H1 (cell line): ENCODE results near the gene METTL22. TPM values are rescaled to one million over a fixed set of nuclear protein-coding genes. Genes with fewer than 3 reads are reported as not detected.

Experiments used
- CTCF ChIA-PET: fragments of 300-600 bp; sonication (Branson Sonifier 250); formaldehyde crosslinking; loops from one replicate; lab custom pipeline; 2021; ENCODE audit not compliant: partially characterized antibody; lab: Charles Lee
- POLR2A ChIA-PET: fragments of 300-600 bp; sonication (Branson Sonifier 250); formaldehyde crosslinking; loops from one replicate; lab custom pipeline; 2021; ENCODE audit warnings: inconsistent platforms; ENCODE audit not compliant: partially characterized antibody; lab: Charles Lee
- DNase-seq, 2 experiments: peaks; one replicate each; pipeline versions ENCODE4 v3.0.0 to v3.0.0-alpha.2; 2010 to 2022; ENCODE audit warnings: low spot score in 2 of 2, low read depth in 1 of 2, mixed read lengths in 1 of 2
- FAIRE-seq: peaks from 2 replicates; lab custom pipeline; 2011; peaks lifted over from hg19 to GRCh38; lab: Jason Lieb, UNC
- H2AFZ ChIP-seq: 2 replicates; pipeline ENCODE4 v1.8.1; 2012; ENCODE audit warnings: low read length, inconsistent platforms
- H2AK5ac ChIP-seq: 2 replicates; pipeline ENCODE4 v1.6.1; 2013; ENCODE audit warnings: low read depth, low read length
- H2BK120ac ChIP-seq: replicated peaks from 2 replicates; pipeline ENCODE3; 2013; ENCODE audit warnings: low read depth, low read length, inconsistent platforms
- H2BK12ac ChIP-seq: 2 replicates; pipeline ENCODE4 v1.6.1; 2013; ENCODE audit warnings: low read depth, low read length
- H2BK15ac ChIP-seq: 2 replicates; pipeline ENCODE4 v1.6.1; 2013; ENCODE audit warnings: low read length
- H2BK20ac ChIP-seq: 2 replicates; pipeline ENCODE4 v1.6.1; 2013; ENCODE audit warnings: low read length
- H2BK5ac ChIP-seq: 2 replicates; pipeline ENCODE4 v1.6.1; 2013; ENCODE audit warnings: low read depth, low read length
- H3K14ac ChIP-seq: 2 replicates; pipeline ENCODE4 v1.6.1; 2013; ENCODE audit warnings: inconsistent platforms; ENCODE audit not compliant: insufficient read length
- H3K18ac ChIP-seq: 2 replicates; pipeline ENCODE4 v1.6.1; 2013; ENCODE audit warnings: low read length; ENCODE audit errors: extremely low read depth
- H3K23ac ChIP-seq: 2 replicates; pipeline ENCODE4 v1.6.1; 2013; ENCODE audit warnings: inconsistent platforms; ENCODE audit not compliant: insufficient read length
- H3K23me2 ChIP-seq: 2 replicates; pipeline ENCODE4 v1.6.1; 2013; ENCODE audit warnings: low read depth, low read length
- H3K27ac ChIP-seq: 2 replicates; pipeline ENCODE4 v1.6.1; 2011; ENCODE audit warnings: low read depth, low read length, inconsistent platforms
- H3K27me3 ChIP-seq, 4 experiments: replicated peaks in 1 of 4; 1 replicate in 1 of 4; 2 replicates in 3 of 4; pipeline versions ENCODE4 v1.6.1 to v1.8.1; 2011 to 2013; ENCODE audit warnings: low read length in 3 of 4, mild to moderate bottlenecking in 3 of 4, inconsistent platforms in 2 of 4, mixed read lengths in 2 of 4, moderate library complexity in 1 of 4; ENCODE audit not compliant: control insufficient read depth in 3 of 4, insufficient read depth in 3 of 4; ENCODE audit errors: extremely low read depth in 1 of 4
- H3K36me3 ChIP-seq, 4 experiments: 2 replicates each; pipeline versions ENCODE4 v1.6.1 to v1.8.1; 2011 to 2013; ENCODE audit warnings: mild to moderate bottlenecking in 4 of 4, low read length in 3 of 4, moderate library complexity in 2 of 4, control low read depth in 1 of 4, inconsistent platforms in 1 of 4; ENCODE audit not compliant: insufficient read depth in 4 of 4, control insufficient read depth in 2 of 4
- H3K4ac ChIP-seq: replicated peaks from 2 replicates; pipeline ENCODE3; 2013; ENCODE audit warnings: low read length, low read depth, mixed read lengths, inconsistent platforms; ENCODE audit not compliant: insufficient read length
- H3K4me1 ChIP-seq, 4 experiments: replicated peaks in 1 of 4; 1 replicate in 1 of 4; 2 replicates in 3 of 4; pipeline versions ENCODE4 v1.6.1 to v1.8.1; 2011 to 2013; ENCODE audit warnings: low read length in 3 of 4, inconsistent platforms in 2 of 4, mixed read lengths in 1 of 4; ENCODE audit not compliant: insufficient read depth in 4 of 4, control insufficient read depth in 3 of 4
- H3K4me2 ChIP-seq, 2 experiments: 2 replicates each; pipeline versions ENCODE4 v1.6.1 to v1.8.1; 2011 to 2013; ENCODE audit warnings: low read depth in 2 of 2, low read length in 2 of 2, control low read depth in 1 of 2, inconsistent platforms in 1 of 2, mild to moderate bottlenecking in 1 of 2; ENCODE audit not compliant: insufficient read depth in 1 of 2
- H3K4me3 ChIP-seq, 4 experiments: fragments of 200-600, 300-600 bp in 1 of 4; sonication (generic), shearing (Covaris generic), sonication (Bioruptor Twin) in 1 of 4; 2 replicates each; pipeline versions ENCODE4 v1.5.1 to v1.8.1; 2011 to 2016; ENCODE audit warnings: low read length in 4 of 4, low read depth in 3 of 4, control low read depth in 2 of 4, inconsistent platforms in 2 of 4, mild to moderate bottlenecking in 2 of 4, mixed read lengths in 1 of 4, moderate library complexity in 1 of 4; ENCODE audit not compliant: insufficient read depth in 2 of 4; ENCODE audit errors: extremely low read depth in 1 of 4
- H3K56ac ChIP-seq: replicated peaks from 2 replicates; pipeline ENCODE3; 2013; ENCODE audit warnings: low read depth, mild to moderate bottlenecking, mixed read lengths, low read length, inconsistent platforms; ENCODE audit not compliant: insufficient read length
- H3K79me1 ChIP-seq: 2 replicates; pipeline ENCODE4 v1.6.1; 2013; ENCODE audit warnings: low read depth, low read length, control low read depth
- H3K79me2 ChIP-seq, 2 experiments: 2 replicates each; pipeline versions ENCODE4 v1.6.1 to v1.8.1; 2012 to 2013; ENCODE audit warnings: low read length in 2 of 2, mild to moderate bottlenecking in 2 of 2, inconsistent platforms in 1 of 2; ENCODE audit not compliant: insufficient read depth in 2 of 2, control insufficient read depth in 1 of 2
- H3K9ac ChIP-seq, 4 experiments: replicated peaks in 1 of 4; 1 replicate in 1 of 4; 2 replicates in 3 of 4; pipeline versions ENCODE4 v1.6.1 to v1.8.1; 2011 to 2013; ENCODE audit warnings: low read depth in 3 of 4, low read length in 3 of 4, control low read depth in 2 of 4, mild to moderate bottlenecking in 2 of 4, moderate library complexity in 2 of 4, inconsistent platforms in 1 of 4; ENCODE audit errors: extremely low read depth in 1 of 4
- H3K9me3 ChIP-seq, 2 experiments: 2 replicates each; pipeline versions ENCODE4 v1.6.1 to v1.8.1; 2012 to 2013; ENCODE audit warnings: mild to moderate bottlenecking in 2 of 2, moderate library complexity in 2 of 2, control low read depth in 1 of 2, inconsistent platforms in 1 of 2, low read depth in 1 of 2, low read length in 1 of 2, mixed read lengths in 1 of 2; ENCODE audit not compliant: insufficient read depth in 2 of 2
- H4K20me1 ChIP-seq, 2 experiments: replicated peaks in 1 of 2; 2 replicates each; pipeline versions ENCODE3 to v1.8.1; 2011 to 2013; ENCODE audit warnings: inconsistent platforms in 2 of 2, low read length in 2 of 2, mild to moderate bottlenecking in 1 of 2; ENCODE audit not compliant: insufficient read depth in 2 of 2, control insufficient read depth in 1 of 2
- H4K5ac ChIP-seq: 2 replicates; pipeline ENCODE4 v1.6.1; 2013; ENCODE audit warnings: low read length, low read depth, mixed read lengths, inconsistent platforms; ENCODE audit not compliant: insufficient read length
- H4K8ac ChIP-seq: 2 replicates; pipeline ENCODE4 v1.8.0; 2013; ENCODE audit warnings: mild to moderate bottlenecking, moderate library complexity, low read length, inconsistent platforms; ENCODE audit not compliant: insufficient read depth; ENCODE audit errors: extremely low read depth
- H4K91ac ChIP-seq: replicated peaks from 2 replicates; pipeline ENCODE3; 2013; ENCODE audit warnings: low read length, mixed read lengths, inconsistent platforms; ENCODE audit not compliant: insufficient read length
- CHD2 ChIP-seq: IDR thresholded peaks from 2 replicates; pipeline ENCODE4 v1.6.1; 2012; ENCODE audit warnings: low read length, improper control_type of control experiment
- CREB1 ChIP-seq: IDR thresholded peaks from 2 replicates; pipeline ENCODE4 v1.6.1; 2012; ENCODE audit warnings: inconsistent platforms
- CTBP2 ChIP-seq: IDR thresholded peaks from 2 replicates; pipeline ENCODE4 v1.7.0; 2011; ENCODE audit warnings: borderline replicate concordance, mild to moderate bottlenecking, moderate library complexity, mixed read lengths, low read length; ENCODE audit not compliant: insufficient read depth, insufficient read length
- EP300 ChIP-seq, 2 experiments: IDR thresholded peaks; 1 replicate in 1 of 2; 2 replicates in 1 of 2; pipeline ENCODE4 v1.6.1; 2011 to 2012; ENCODE audit warnings: low read depth in 2 of 2, low read length in 2 of 2, mild to moderate bottlenecking in 2 of 2, borderline replicate concordance in 1 of 2, inconsistent platforms in 1 of 2, moderate library complexity in 1 of 2
- HDAC2 ChIP-seq, 2 experiments: fragments of 300-600 bp in 1 of 2; sonication (generic) in 1 of 2; IDR thresholded peaks; 2 replicates each; pipeline ENCODE4 v1.6.1; 2011 to 2012; ENCODE audit warnings: low read depth in 2 of 2, low read length in 2 of 2, mild to moderate bottlenecking in 2 of 2, moderate library complexity in 2 of 2, borderline replicate concordance in 1 of 2, inconsistent platforms in 1 of 2
- KDM1A ChIP-seq: fragments of 200-600, 300-600 bp; sonication (generic); IDR thresholded peaks from 2 replicates; pipeline ENCODE4 v1.7.1; 2016; ENCODE audit warnings: mild to moderate bottlenecking, low read length, borderline replicate concordance
- KDM5A ChIP-seq: fragments of 200-600 bp; IDR thresholded peaks from 2 replicates; pipeline ENCODE4 v1.7.1; 2012; ENCODE audit warnings: mild to moderate bottlenecking, low read length, inconsistent platforms, mixed read lengths
- POLR2A ChIP-seq, 2 experiments: IDR thresholded peaks; 1 replicate in 1 of 2; 2 replicates in 1 of 2; pipeline ENCODE4 v1.6.1; 2011; ENCODE audit warnings: low read depth in 2 of 2, low read length in 2 of 2, mild to moderate bottlenecking in 2 of 2; ENCODE audit errors: control extremely low read depth in 1 of 2
- POLR2AphosphoS5 ChIP-seq: IDR thresholded peaks from 2 replicates; pipeline ENCODE4 v1.6.1; 2011; ENCODE audit warnings: low read depth, low read length
- POU5F1 ChIP-seq: IDR thresholded peaks from 2 replicates; pipeline ENCODE4 v1.6.1; 2011; ENCODE audit warnings: low read depth, mild to moderate bottlenecking, low read length, moderate library complexity
- RAD21 ChIP-seq, 2 experiments: IDR thresholded peaks in 1 of 2; conservative IDR thresholded peaks in 1 of 2; 2 replicates each; pipeline ENCODE4 v1.6.1; 2011; ENCODE audit warnings: low read depth in 2 of 2, low read length in 2 of 2, improper control_type of control experiment in 1 of 2, inconsistent platforms in 1 of 2, mild to moderate bottlenecking in 1 of 2, moderate library complexity in 1 of 2
- SIN3A ChIP-seq, 2 experiments: IDR thresholded peaks in 1 of 2; conservative IDR thresholded peaks in 1 of 2; 2 replicates each; pipeline ENCODE4 v1.6.1; 2011 to 2012; ENCODE audit warnings: low read length in 2 of 2, improper control_type of control experiment in 1 of 2, low read depth in 1 of 2, mild to moderate bottlenecking in 1 of 2
- TAF7 ChIP-seq: optimal IDR thresholded peaks from 2 replicates; pipeline ENCODE3; 2011; ENCODE audit warnings: low read depth, mild to moderate bottlenecking, inconsistent platforms, low read length, moderate library complexity, borderline replicate concordance
- TCF12 ChIP-seq: IDR thresholded peaks from 2 replicates; pipeline ENCODE4 v1.6.1; 2011; ENCODE audit warnings: low read depth, mild to moderate bottlenecking, low read length
- WGBS, 2 experiments: shearing (Covaris generic) in 1 of 2; methylation state at CpG; one replicate each; pipeline versions ENCODE4 v1.1.6 to v1.1.7; 2013 to 2015; ENCODE audit warnings: low lambda C conversion rate in 2 of 2, mixed read lengths in 2 of 2, inconsistent platforms in 1 of 2, low coverage in 1 of 2, missing lambda C conversion rate in 1 of 2; ENCODE audit not compliant: insufficient replicate concordance in 2 of 2, insufficient coverage in 1 of 2, insufficient read length in 1 of 2; ENCODE audit errors: extremely low coverage in 1 of 2, missing lambda C conversion rate in 1 of 2; 5-methylcytosine and 5-hydroxymethylcytosine counted together
- polyA plus RNA-seq, 7 experiments: library from polyadenylated mRNA; depleted of rRNA in 3 of 7; stranded (reverse) in 5 of 7; unstranded in 2 of 7; fragments of >200 nt in 5 of 7; fragments of 200-250 nt in 2 of 7; gene quantifications; 1 replicate in 5 of 7; 2 replicates in 1 of 7; 4 replicates in 1 of 7; pipeline versions ENCODE4 v1.2.1 to v1.2.3, GENCODE V29; 2011 to 2013; ENCODE audit warnings: missing spikeins in 2 of 7, mixed read lengths in 2 of 7
- total RNA-seq: library from RNA; stranded (reverse); fragmentation: NEBNext Ultra II Directional; extraction: Animal tissue kit (Norgen Biotek cat#: 25700); gene quantifications from 2 replicates; pipeline ENCODE4 v1.2.1, GENCODE V29; 2021

The METTL22 gene
- total and polyA plus RNA-seq, 2 of the 8 experiments (the other 6 are each of a cell fraction or from before 2014, with no cell fraction given), result 56.7 to 85.2 TPM

DNA sequence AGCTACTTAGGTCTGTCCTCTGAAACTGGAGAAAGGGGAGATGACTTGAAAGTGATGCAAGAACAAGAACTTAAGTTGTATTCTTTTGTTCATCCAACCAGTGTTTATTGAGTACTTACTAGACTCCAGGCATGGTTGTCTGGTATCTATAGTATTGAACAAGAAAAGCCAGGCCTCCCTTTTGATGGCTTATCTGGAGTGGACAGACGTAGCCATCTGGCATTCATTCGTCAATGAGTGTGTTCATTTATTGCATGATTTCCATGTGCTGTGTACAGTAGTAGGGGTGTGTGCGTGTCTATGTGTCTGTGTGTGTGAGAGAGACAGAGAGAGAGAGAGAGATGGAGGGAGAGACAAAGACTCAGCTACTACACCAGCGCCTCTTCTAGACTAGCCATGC is 62.1 kb downstream of the METTL22 start:
- Histone ChIP-seq H4K8ac (no peak overlapping the region), H2BK12ac (no peak overlapping the region), H3K9me3 (no peaks in the 10 kb centered on the region), H4K91ac (no peak overlapping the region), H2BK5ac (no peak overlapping the region), H4K5ac (no peak overlapping the region), H3K4ac (no peak overlapping the region), H3K23ac (no peak overlapping the region), H3K79me2 (no peaks in the 10 kb centered on the region), H3K79me1 (no peaks in the 10 kb centered on the region), H3K27ac (no peak overlapping the region), H3K4me1 (peaks cover 0 to 4% (median 3%) of the 10 kb centered on the region in 4 experiments; a peak in 4 of 7 replicates), H3K14ac (no peak overlapping the region), H3K27me3 (no peaks in the 10 kb centered on the region), H4K20me1 (no peaks in the 10 kb centered on the region), H3K56ac (no peak overlapping the region), H3K23me2 (no peaks in the 10 kb centered on the region), H2BK120ac (no peak overlapping the region), H3K4me2 (no peak overlapping the region), H2BK15ac (no peak overlapping the region), H3K4me3 (no peak overlapping the region), H2AK5ac (no peak overlapping the region), H3K9ac (no peak overlapping the region), H3K18ac (no peak overlapping the region), H3K36me3 (no peaks in the 10 kb centered on the region), H2AFZ (no peak overlapping the region), H2BK20ac (no peak overlapping the region)
- 86% methylated on average over 4 of the region's 4 CpGs; no CpG with 5 or more reads in 1 of the 2 experiments for WGBS, 2 experiments
- POLR2A ChIA-PET, result interaction anchor here (0.7 kb wide), 1 partner anchor 13 kb away, joined by 3 read pairs; no protein-coding TSS in a partner anchor
- no peak for DNase-seq
- no peak for FAIRE-seq
- CTCF ChIA-PET, result interaction anchor here (0.6 kb wide), 2 partner anchors 94 to 359 kb away, joined by 3 read pairs; no protein-coding TSS in a partner anchor
- no peak for TF ChIP-seq EP300 (IDR thresholded peaks at IDR 0.05; ENCODE audit: borderline replicate concordance in 1 of 2, low read depth in 2 of 2, low read length in 2 of 2)
- no peak for TF ChIP-seq SIN3A (conservative IDR thresholded peaks at IDR 0.05 in 1 of 2, IDR thresholded peaks at IDR 0.05 in 1 of 2; ENCODE audit: low read depth in 1 of 2, low read length in 2 of 2)
- no peak for TF ChIP-seq TCF12
- TF ChIP-seq KDM1A, result no peak
- no peak for TF ChIP-seq HDAC2 (IDR thresholded peaks at IDR 0.05; ENCODE audit: borderline replicate concordance in 1 of 2, low read depth in 2 of 2, low read length in 2 of 2)
- no peak for TF ChIP-seq CREB1
- no peak for TF ChIP-seq RAD21 (IDR thresholded peaks at IDR 0.05 in 1 of 2, conservative IDR thresholded peaks at IDR 0.05 in 1 of 2; ENCODE audit: low read depth in 2 of 2, low read length in 2 of 2)
- no peak for TF ChIP-seq CTBP2
- TF ChIP-seq POU5F1, result no peak
- no peak for TF ChIP-seq POLR2AphosphoS5
- TF ChIP-seq CHD2, result no peak
- no peak for TF ChIP-seq TAF7
- no peak for TF ChIP-seq KDM5A
- TF ChIP-seq POLR2A (IDR thresholded peaks at IDR 0.05; ENCODE audit: control extremely low read depth in 1 of 2, low read depth in 2 of 2, low read length in 2 of 2), result no peak
